Measurements from ENCODE around the gene CENPP. TPM values are rescaled to one million over a fixed set of nuclear protein-coding genes. Genes with fewer than 3 reads are reported as not detected.
A peak's percentile ranks its signal among the peaks of the same experiment; 100 is the strongest.
"Not testable (repeated sequence)": the region's sequence is repeated elsewhere in the genome, so short reads cannot be mapped to it uniquely, and the experiment has no call there.

Gene CENPP
- total RNA-seq, 1 donor from 2014 or later, result 13.1 TPM

DNA sequence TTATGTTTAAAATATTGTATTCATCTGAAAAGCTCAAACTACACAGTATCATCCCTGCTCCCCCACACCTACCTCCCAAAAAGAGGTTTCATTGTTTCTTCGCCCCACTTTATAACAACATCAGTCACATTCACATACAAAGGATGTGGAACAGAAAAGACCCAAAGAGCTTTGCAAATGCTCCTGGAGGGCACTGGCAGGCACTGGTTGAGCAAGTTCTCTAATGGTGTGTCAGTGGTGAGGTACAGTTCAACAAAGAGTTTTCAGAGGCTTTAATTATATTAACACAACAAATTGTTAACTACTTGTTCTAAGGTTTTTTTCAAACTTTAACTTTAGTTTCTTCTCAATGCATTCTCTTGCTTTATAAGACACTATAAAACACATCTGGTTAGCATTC is 264.2 kb downstream of the CENPP start:
- no peak for DNase-seq (ENCODE audit: low read depth)

DNA sequence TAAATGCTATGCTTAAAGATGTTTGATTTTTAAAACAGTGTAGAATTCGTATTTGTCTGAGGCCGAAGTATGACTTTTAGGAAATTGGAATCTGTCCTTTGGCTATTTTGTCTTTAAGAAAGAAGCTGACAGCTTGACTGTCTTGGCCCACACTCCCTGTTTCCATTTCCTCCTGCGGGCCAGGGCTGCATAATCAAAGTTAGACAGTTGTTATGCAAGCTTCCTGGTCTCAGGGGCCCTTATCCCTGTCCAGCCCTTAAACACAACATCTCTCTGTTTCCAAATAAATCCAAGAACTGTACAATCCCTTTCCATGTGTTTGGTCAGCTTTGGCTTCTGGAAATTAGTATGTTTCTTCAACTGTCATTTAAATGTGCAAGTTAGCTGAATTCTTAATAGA is 264.6 kb downstream of the CENPP start:
- DNase-seq (ENCODE audit: low read depth), result peak; percentile 50

DNA sequence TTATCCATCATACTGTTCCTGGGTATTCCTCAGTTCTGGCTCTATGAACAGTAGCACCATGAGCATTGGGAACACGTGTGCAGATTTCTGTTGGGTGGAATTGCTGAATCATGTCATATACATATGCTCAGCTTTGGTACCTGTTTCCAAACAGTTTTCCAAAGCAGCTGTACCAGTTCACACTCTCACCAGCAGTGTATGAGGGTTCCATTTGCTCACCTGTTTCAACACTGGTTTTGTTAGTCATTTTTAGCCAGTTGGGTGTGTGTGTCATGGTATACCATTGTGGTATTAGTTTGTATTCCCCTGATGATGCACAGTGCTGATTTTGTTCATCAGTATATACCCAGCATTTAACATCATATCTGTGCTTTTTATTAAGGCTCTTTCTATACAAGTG is 266.8 kb downstream of the CENPP start:
- DNase-seq (ENCODE audit: low read depth), result no peak

DNA sequence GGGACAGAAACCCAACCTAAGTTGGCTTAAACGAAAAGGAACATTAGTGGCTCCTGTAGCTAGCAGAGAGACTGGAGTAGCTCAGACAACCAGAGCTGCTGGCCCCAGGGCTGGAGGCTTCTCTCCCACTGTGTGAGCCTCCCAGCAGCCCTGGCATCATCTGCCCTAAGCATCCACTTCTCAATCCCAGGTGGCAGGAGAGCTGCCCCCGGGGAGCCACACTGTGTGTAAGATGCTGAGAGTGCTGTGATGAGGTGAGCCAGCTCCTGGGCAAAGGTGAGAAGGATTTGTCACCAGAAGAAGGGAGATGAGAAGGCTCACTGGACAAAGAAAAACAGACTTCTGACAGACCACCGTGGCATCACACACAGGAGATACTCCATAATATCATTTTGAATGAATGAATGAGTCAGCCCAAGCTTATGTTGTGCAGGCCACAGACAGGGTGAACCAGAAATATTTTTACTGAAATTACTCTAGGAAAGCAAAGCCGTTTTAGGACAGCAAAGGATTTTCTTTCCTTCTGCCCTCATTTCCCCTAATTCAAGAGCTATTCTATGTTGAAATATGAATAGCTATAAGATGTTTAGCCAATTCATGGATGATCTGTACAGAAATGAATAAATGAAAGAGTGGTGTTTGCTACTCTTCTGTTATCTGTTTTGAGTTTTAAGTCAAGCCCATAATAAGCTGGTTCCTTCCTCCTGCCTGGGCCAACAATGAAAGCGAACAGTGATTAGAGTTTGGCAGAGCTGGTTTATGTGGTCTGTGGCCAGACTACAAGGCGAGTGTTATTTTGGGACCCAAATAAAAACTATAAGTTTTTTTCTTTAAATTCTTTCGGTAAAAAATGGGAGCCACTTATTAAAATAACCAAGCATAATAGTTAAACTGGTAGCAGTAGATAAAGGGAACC is 267.5 kb downstream of the CENPP start:
- DNase-seq (ENCODE audit: low read depth), result peak; percentile 33

DNA sequence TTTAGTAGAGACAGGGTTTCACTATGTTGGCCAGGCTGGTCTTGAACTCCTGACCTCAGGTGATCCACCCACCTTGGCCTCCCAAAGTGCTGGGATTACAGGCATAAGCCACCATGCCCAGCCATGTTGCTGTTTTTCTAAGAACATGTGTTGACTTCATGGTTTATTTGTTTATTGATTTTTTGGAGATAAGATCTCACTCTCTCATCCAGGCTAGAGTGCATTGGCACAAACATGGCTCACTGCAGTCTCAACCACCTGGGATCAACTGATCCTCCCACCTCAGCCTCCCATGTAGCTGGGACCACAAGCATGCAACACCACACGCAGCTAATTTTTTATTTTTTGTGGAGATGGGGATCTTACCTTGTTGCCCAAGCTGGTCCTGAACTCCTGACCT is 269.3 kb downstream of the CENPP start:
- DNase-seq (ENCODE audit: low read depth), result not testable (repeated sequence)

DNA sequence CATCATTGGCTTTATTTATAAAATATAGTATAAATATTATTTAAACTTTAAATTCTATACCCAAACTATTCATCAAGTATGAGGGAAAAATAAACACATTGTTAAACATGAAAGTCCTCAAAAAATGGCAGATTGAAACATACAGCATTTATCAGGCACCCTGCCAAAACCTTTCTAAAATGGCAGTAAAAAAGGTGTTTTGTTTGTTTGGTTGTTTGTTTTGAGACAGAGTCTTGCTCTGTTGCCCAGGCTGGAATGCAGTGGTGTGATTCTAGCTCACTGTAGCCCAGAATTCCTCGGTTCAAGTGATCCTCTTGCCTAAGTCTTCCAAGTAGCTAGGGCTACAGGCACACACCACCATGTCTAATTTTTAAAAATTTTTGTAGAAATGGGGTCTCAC is 270.2 kb downstream of the CENPP start:
- no peak for DNase-seq (ENCODE audit: low read depth)

DNA sequence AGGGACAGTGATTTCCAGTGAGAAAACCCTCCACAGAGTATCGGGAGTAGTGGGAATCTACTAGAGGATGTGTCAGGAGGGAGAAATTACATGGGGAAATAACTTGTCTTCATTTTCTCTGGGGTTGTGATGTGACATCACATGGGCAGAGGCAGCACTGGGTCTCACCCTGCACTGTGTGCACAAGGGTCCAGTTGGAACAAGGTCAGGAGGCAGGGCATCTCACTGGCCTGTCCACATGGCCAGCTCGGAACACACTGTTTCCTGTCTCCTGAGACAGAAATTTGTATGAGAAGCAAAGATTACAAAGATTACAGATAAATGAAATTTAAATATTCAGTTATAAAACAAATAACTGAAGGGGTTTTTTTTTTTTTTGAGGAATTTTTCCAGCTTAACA is 272.6 kb downstream of the CENPP start:
- no peak for DNase-seq (ENCODE audit: low read depth)

DNA sequence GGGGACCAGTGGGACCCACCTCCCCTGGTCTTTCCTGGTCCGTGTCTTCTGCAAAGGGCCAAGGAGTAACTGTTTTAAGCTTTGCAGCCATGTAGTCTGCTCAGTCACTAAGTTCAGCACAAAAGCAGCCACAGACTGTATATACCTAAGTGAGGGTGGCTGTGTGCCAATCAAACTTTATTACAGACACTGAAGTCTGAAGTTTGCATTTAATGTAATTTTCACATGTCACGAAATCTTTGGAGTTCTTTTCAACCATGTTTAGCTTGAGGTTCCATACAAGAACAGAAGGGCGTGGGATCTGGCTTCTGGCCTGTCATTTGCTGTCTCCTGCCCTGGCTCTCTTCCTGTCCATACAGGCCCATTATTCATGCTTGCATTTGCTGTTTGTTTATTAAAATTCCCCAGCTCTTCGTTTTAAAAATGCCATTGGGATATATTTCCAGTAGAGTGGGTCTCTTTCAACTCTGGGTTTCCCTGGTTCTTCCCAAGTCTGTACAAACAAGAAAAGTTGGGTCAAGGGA is 274.2 kb downstream of the CENPP start:
- DNase-seq (ENCODE audit: low read depth), result no peak

DNA sequence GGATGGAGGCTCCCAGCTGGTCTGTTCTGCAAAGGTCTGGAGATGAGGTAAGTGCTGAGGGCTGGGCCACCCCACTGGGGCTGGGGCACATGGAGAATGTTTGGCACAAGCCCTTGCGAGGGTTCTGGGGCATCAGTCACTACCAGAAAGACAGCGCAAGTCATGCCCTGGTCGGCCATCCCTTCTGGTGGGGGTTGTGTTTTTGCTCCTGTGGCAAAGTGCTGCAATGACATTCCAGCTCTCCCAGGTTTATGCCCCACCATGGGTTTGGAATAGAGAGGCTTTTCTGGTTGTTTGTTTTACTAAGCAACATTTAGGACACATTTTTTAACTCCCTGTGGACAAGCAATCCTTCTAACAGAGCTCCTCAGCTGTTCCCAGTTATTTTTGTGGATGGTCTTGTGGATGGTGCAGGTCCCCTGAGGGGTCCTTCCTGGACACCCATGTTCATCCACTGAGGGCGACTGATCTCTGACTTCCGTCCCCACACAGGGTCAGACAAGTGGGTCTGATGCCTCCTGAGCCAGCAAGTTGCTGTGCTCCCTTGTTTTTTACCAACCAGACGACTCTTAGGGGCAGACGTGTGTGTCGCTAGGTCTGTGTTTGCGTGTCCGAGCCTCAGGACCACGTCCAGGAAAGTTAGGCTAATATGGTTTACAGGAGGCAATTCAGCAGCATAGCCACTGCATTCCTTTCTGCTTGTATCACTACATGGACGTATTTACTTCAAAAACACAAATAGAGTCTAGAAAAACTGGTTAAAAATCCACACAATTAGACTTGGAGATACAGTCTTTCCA is 274.9 kb downstream of the CENPP start:
- DNase-seq (ENCODE audit: low read depth), result peak; percentile 53

DNA sequence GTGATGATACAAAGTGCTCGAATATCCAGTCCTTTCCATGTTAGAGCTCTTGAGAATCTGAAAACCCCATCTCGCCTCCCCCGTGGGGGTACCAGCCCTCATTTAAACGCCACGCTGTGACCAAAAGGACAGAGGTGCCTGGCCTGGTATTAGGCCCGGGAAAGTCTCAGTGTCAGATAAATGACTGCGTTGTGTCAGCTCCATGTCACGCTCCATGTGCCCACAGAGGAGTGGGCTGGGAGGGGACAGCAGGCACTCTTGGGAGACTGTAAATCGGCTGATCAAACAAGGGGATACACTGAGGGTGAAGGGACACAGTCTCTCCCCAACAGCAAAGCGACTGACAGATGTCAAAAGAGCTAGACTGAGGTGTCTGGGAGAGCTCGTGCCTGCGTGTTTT is 275.7 kb downstream of the CENPP start:
- DNase-seq (ENCODE audit: low read depth), result no peak

DNA sequence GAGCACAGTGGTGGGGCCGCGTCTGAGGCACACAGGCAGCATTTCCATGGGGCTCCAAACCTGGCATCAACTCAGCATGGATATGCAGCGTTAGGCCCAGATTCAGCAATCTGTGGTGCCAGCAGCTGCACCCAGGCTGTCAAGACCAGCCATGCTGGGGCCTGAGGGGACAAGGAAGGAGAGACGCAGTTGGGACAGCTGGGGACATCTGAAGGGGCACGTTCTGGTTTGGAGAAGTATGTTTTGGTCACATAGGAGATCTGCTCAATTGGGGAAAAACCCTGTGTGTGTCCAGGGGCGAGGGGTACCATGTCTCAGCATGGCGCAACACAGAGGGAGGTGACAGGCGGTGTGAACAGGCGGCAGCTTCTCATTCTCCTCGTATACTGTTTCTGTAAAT is 276.7 kb downstream of the CENPP start:
- DNase-seq (ENCODE audit: low read depth), result no peak

DNA sequence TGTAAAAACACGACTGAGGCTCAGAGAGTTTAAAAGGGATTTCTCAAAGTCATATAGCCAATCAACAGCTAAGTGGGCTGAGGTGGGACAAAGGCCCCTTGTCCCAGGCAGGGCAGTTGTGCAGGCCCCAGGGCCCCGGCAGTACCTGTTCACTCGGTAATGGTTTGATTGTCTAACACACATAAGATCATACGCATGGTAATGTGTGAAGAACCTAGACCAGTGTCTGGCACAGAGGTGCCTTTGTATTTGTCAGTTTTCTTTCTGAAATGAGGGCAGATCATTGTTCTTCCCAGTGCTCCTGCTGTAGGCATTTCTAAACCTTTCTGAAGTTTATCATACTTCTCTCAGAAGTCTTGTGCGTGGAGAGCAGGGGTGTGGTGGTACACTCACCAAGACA is 277.3 kb downstream of the CENPP start:
- no peak for DNase-seq (ENCODE audit: low read depth)

DNA sequence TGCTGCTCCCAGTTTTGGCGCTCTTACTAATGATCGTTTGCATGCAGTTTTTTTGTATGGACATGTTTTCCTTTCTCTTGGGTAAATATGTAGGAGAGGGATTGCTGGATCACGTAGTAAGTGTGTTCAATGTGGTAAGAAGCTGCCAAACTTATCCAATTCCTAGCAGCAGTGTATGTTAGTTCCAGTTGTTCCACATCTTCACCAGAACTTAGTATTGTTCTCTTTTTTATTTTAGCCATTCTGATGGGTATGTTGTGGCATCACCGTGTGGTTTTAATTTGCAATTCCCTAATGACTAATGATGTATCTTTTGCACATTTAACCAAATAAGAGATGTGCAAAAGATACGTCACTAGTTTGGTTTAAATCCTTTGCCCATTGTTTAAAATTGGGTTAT is 278.2 kb downstream of the CENPP start:
- no peak for DNase-seq (ENCODE audit: low read depth)

DNA sequence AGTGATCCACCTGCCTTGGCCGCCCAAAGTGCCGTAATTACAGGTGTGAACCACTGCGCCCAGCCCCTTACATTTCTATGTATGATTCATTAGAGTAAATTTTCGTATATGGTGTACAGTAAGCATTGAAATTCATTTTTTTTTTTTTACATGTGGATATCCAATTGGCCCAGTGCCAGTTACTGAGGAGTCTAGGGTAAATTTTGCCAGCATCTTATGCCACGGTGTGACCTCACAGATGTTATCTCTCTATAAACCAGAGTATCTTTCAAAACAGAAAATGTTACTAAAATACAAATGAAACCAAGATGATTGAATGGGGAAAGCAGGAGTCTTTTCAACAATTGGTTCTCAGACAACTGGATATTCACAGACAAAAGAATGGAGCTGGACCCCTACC is 279.5 kb downstream of the CENPP start:
- DNase-seq (ENCODE audit: low read depth), result no peak

DNA sequence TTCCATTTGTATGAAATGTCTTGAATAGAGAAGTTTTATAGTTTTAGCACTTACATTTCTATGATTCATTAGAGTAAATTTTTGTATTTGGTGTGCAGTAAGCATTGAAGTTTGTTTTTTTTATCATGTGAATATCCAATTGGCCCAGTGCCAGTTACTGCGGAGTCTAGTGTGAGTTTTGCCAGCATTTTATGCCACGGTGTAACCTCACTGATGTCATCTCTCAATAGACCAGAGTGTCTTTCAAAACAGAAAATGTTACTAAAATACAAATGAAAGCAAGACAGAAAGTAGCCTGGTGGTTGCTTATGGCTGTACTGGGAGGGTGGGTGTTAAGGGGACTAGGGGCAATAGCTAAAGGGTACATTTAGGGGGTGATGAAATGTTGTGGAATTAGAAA is 281.3 kb downstream of the CENPP start:
- DNase-seq (ENCODE audit: low read depth), result peak; percentile 70

DNA sequence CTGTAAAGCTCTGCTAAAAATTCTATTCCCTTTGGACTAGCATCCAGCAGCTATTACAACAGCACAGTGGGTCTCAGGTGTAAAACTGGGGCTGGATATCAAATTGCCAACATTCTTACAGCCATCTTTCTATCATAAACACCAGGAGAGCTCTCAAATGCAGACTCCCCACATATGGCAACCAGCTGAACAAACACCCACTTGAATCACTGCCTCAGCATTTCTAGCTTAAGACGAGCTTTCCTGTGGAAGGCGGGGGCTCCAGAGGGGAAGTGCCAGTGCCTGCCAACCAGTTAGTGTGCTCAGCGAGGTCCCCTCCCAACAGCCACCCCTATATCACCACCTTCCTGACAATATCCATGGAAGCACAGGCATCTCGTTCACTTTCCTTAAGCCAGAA is 282.0 kb downstream of the CENPP start:
- peak; percentile 60 for DNase-seq (ENCODE audit: low read depth)

DNA sequence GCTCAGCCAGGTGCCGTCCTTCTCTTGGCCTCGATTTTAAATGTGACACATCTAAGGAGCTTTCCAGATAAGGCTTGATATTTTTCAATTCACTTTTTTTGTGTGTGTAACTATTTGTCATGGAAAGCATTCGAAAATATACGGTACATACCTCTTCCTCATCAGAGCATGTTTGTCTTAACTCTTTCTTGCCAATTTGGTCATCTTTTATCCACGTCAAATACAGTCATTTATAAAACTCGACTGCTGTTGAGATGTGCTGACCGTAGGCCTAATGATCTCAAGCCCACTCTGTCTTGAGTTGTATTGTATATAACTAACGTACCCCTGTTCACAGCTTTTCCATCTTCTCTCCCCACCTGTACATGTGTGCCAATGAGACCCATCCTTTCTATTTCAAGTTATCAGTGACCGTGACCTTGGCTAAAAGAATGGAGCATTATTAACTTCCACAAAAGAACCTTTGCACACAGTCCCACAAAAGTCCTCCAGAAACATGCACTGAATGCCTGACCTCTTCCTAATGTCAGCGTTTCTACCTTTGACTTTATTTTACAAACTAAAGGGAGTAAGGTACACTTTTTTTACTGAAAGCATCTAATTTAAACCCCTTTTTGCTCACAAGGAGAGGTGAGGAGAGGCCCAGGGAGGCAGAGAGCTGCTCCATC is 282.6 kb downstream of the CENPP start:
- no peak for DNase-seq (ENCODE audit: low read depth)

DNA sequence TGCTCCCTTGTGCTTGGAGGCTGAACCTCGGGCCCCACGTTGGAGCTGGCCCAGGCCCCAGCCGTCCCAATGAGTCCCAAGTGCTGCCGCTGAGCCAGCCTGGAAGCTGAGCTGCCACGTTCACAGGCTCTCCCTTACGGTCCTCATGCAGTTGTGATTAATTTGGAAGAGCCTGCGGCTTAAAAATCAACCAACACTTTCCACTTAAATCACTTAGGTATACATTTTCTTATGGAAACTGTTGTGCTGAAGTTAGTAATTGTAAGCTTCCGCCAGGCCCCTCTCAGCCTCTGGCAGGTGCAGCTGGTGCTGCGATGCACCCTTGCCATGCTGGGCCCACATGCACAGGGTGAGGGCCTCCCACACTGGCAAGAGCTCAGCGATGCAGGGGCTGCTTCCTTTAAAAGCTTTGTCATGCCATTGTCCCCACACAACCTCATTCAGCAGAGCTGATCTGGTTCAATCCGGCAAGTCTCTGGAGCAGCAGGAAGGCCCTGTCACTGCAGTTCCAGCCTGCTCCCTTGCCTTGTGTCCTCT is 283.2 kb downstream of the CENPP start:
- peak; percentile 61 for DNase-seq (ENCODE audit: low read depth)

DNA sequence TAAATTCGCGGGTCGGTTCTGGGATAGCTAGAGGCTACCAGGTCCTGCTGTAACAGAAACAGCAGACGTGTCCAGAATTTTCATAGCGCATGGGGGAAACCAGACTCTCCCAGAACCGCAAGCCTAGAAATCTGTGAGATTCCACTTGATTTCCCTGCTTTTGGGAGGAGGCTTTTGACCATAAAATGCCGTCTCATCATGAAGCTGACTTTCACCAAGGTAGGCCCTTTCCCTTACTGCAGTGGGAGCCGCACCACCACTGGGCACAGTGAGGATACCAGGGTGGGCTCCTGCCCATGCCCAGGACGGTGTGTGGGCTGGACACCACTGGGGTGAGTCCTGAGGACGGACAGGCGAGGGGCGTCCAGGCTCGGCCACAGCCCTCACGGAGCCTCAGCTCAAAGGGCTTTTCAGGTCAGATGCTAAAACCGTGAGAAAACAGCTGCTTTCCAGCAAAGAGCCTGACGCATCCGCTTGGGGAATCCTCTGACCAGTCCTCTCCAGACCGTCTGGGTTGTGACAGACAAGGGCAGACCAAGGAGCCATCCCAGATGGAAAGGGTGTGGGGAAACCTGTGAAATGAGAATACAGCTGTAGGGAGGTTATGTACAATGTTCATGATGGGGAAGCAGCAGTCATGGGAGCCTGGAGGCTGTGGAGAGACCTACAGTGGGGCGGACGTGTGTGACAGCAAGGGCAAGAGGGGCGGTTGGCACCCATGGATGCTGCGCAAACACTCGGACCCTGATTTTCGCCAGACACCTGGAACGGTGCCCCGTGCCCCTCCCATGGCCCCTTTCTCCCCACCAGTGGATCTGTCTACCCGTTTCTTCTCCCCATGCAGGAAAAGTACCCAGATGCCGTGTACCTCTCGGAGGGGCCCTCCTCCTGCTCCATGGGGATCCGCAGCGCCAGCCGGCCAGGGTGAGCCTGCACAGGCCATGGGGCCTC is 285.0 kb downstream of the CENPP start:
- DNase-seq (ENCODE audit: low read depth), result peak; percentile 84

DNA sequence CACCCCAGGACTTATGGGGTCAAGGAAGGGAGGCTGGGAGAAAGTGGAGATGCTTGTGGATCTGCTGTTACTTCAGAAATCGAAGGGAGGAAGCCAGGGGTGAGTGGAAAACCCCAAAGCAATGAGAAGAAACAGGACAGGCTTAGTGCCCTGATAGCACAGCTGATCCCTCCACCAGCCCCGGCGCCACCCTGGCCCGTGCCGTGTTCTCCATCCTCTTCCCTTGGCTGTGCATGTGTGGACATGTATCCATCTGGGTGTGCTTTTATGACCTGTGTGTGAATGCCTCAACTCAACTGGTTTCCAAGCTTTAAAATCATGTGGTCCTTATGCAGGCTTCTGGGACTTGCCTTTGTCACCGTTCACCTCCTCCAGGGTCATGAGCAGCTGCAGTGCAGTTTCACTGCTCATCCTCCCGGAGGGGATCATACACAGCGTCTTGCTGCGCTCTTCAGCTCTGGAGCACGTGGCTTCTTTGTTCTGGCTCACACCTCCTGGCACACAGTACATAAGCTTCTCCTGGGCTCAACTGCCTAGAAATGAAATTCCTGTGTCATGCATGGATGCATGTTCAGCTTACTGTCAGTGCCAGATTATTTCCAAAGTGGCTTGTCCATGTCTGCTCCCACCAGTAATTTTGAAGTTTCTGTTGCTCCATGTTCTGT is 286.0 kb downstream of the CENPP start:
- DNase-seq (ENCODE audit: low read depth), result no peak
